HG03571 (cell line): ENCODE results near the gene KLHL3.
A peak's percentile ranks its signal among the peaks of the same experiment; 100 is the strongest.
"Not testable (repeated sequence)": the region's sequence is repeated elsewhere in the genome, so short reads cannot be mapped to it uniquely, and the experiment has no call there.

ENCODE experiments used
- ATAC-seq: cut with Tn5 transposase; IDR thresholded peaks from one replicate; pipeline ENCODE4 v1.9.1; 2021; ENCODE audit not compliant: unreplicated experiment

KLHL3 gene

GRCh38 chr5:137668637-137669036, 67.3 kb downstream of the KLHL3 start:
- no peak for ATAC-seq

GRCh38 chr5:137667341-137667740, 68.5 kb downstream of the KLHL3 start:
- ATAC-seq = no peak

GRCh38 chr5:137666901-137667300, 69.0 kb downstream of the KLHL3 start:
- ATAC-seq = no peak

GRCh38 chr5:137666461-137666850, 69.4 kb downstream of the KLHL3 start:
- ATAC-seq = peak; percentile 32

GRCh38 chr5:137665678-137666460, 70.0 kb downstream of the KLHL3 start:
- peak; percentile 97 for ATAC-seq

- ATAC-seq = peak; percentile 92
Observed at GRCh38 chr5:137660349-137660817, 75.5 kb downstream of the KLHL3 start.

GRCh38 chr5:137659209-137659608, 76.7 kb downstream of the KLHL3 start:
- ATAC-seq = no peak

GRCh38 chr5:137658324-137658723, 77.6 kb downstream of the KLHL3 start:
- no peak for ATAC-seq

- ATAC-seq = no peak
Observed at GRCh38 chr5:137657073-137657472, 78.8 kb downstream of the KLHL3 start.

GRCh38 chr5:137656558-137656957, 79.3 kb downstream of the KLHL3 start:
- no peak for ATAC-seq

- ATAC-seq = no peak
Observed at GRCh38 chr5:137651022-137651421, 84.9 kb downstream of the KLHL3 start.

GRCh38 chr5:137649228-137649935, 86.5 kb downstream of the KLHL3 start:
- no peak for ATAC-seq

- no peak for ATAC-seq
Observed at GRCh38 chr5:137648361-137648760, 87.5 kb downstream of the KLHL3 start.

GRCh38 chr5:137647401-137647800, 88.5 kb downstream of the KLHL3 start:
- ATAC-seq = no peak

GRCh38 chr5:137646761-137647160, 89.1 kb downstream of the KLHL3 start:
- no peak for ATAC-seq

- ATAC-seq = not testable (repeated sequence)
Observed at GRCh38 chr5:137643081-137643480, 92.8 kb downstream of the KLHL3 start.

GRCh38 chr5:137642091-137642490, 93.8 kb downstream of the KLHL3 start:
- ATAC-seq = no peak

GRCh38 chr5:137641148-137641547, 94.7 kb downstream of the KLHL3 start:
- ATAC-seq = no peak

- no peak for ATAC-seq
Observed at GRCh38 chr5:137639645-137640044, 96.2 kb downstream of the KLHL3 start.

- no peak for ATAC-seq
Observed at GRCh38 chr5:137638841-137639240, 97.0 kb downstream of the KLHL3 start.

GRCh38 chr5:137636830-137637714, 98.8 kb downstream of the KLHL3 start:
- no peak for ATAC-seq
